C4-2B (cell line): Measurements from ENCODE around the gene MBNL1.
"Not testable (repeated sequence)": the region's sequence is repeated elsewhere in the genome, so short reads cannot be mapped to it uniquely, and the experiment has no call there.

Source experiments
- H3K27ac ChIP-seq: fragments of 450-650 bp; 2 replicates; pipeline ENCODE4 v1.5.1; 2017
- CTCF ChIP-seq: fragments of 450-650 bp; conservative IDR thresholded peaks from 2 replicates; pipeline ENCODE4 v1.5.1; 2017; ENCODE audit warnings: mild to moderate bottlenecking
- ZFX ChIP-seq: fragments of 450-650 bp; IDR thresholded peaks from 2 replicates; pipeline ENCODE4 v1.6.1; 2017

MBNL1 gene

GRCh38 chr3:152365766-152366593 lies 97.3 kb downstream of the MBNL1 start:
- H3K27ac ChIP-seq: no peak overlapping the region
- TF ChIP-seq ZFX (no peak), CTCF (no peak)

GRCh38 chr3:152367192-152367591 lies 98.5 kb downstream of the MBNL1 start:
- H3K27ac ChIP-seq: not testable (repeated sequence)

GRCh38 chr3:152372633-152373032 lies 103.9 kb downstream of the MBNL1 start:
- H3K27ac ChIP-seq: not testable (repeated sequence)

GRCh38 chr3:152373379-152373778 lies 104.7 kb downstream of the MBNL1 start:
- H3K27ac ChIP-seq: no peak overlapping the region
- TF ChIP-seq ZFX: no peak
- no peak for TF ChIP-seq CTCF

DNA sequence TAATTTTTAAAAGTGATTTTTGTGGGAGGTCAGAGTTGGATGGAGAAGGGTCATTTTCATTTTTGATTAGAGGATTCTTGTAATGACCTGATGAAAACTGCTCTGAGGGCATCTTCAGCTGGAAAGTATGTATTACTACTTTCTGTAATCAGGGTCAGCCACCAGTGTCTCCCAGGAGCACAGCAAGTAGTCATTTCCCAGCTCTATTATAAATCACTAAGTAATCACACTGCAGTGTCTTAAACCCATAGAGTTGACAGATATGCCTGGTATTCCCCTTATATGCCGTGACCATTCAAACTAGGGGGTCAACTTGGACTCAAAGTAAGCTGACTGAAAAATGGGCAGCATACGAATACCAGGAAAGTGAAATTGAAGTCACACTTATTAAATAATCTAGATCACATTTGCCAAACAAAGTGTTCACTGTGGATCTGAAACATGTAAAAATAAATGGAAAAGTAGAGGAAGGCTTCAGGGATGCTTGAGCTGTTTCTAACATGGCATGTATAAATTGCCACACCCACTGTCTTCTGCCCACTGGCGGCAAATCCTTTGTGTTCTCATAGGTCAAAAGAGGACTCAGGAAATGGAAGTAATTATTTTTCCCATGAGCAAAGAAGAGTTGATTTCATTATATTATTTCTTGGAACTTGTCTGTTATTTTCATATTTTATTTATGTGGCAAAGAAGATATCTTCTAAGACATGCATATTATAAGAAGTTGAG lies 105.7 kb downstream of the MBNL1 start:
- TF ChIP-seq ZFX (no peak), CTCF (no peak)
- H3K27ac ChIP-seq: no peak overlapping the region

GRCh38 chr3:152375546-152375945 lies 106.8 kb downstream of the MBNL1 start:
- TF ChIP-seq CTCF (no peak), ZFX (no peak)
- H3K27ac ChIP-seq: no peak overlapping the region

GRCh38 chr3:152376351-152377183 lies 107.8 kb downstream of the MBNL1 start:
- TF ChIP-seq ZFX (no peak), CTCF (no peak)
- H3K27ac ChIP-seq: no peak overlapping the region

DNA sequence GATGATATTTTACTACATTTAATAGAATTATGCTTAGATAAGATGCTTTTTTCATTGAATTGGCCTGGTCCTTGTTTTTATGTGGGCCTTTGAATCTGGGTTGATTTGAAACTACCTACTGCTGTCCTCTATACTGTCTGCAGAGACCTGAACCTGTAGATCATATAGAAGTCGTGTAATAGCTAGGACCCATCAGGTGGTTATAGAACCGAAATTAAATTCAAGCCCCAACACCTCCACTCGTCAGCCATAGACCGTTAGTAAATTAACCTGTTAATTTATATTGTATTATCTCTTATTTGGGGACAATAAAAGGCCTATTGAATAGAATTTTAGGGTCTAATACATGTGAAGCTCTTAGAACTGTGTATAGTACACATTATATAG lies 108.4 kb downstream of the MBNL1 start:
- H3K27ac ChIP-seq: no peak overlapping the region
- TF ChIP-seq CTCF (no peak), ZFX (no peak)
